K562 (cell line): ENCODE measurements around the gene SLC45A3. TPM values are rescaled to one million over a fixed set of nuclear protein-coding genes. Genes with fewer than 3 reads are reported as not detected.

Experiments
- ASH1L ChIP-seq: fragments of 450-650 bp; IDR thresholded peaks from 2 replicates; pipeline ENCODE4 v1.6.1; 2018; ENCODE audit warnings: borderline replicate concordance, mild to moderate bottlenecking, low read depth; ENCODE audit not compliant: partially characterized antibody
- ATF4 ChIP-seq: fragments of 450-650 bp; formaldehyde crosslinking; IDR thresholded peaks from 2 replicates; pipeline ENCODE4 v1.4.0; 2022; ENCODE audit warnings: mild to moderate bottlenecking, moderate library complexity
- BHLHE40 ChIP-seq: IDR thresholded peaks from 2 replicates; pipeline ENCODE4 v1.6.1; 2011; ENCODE audit warnings: low read length, improper control_type of control experiment
- CCNT2 ChIP-seq: IDR thresholded peaks from 2 replicates; pipeline ENCODE4 v1.6.1; 2011; ENCODE audit warnings: borderline replicate concordance, low read depth, mild to moderate bottlenecking, moderate library complexity, mixed read lengths, low read length; ENCODE audit not compliant: insufficient read length; ENCODE audit errors: extremely low read depth
- DACH1 ChIP-seq: fragments of 450-650 bp; IDR thresholded peaks from 2 replicates; pipeline ENCODE4 v1.6.1; 2018; ENCODE audit not compliant: partially characterized antibody
- ETV1 ChIP-seq: fragments of 450-650 bp; conservative IDR thresholded peaks from 2 replicates; pipeline ENCODE4 v1.6.1; 2016; ENCODE audit warnings: missing genetic modification characterization, control low read depth, low read depth, missing compliant biosample characterization
- MLX ChIP-seq, 2 experiments: fragments of 450-650 bp in 1 of 2; sonication (generic) in 1 of 2; formaldehyde crosslinking; conservative IDR thresholded peaks; 2 replicates each; pipeline versions ENCODE4 v1.4.0 to v1.8.1; 2020 to 2022; ENCODE audit warnings: mild to moderate bottlenecking in 1 of 2, missing genetic modification reagents in 1 of 2
- PHB ChIP-seq: fragments of 250-450 bp; sonication (Bioruptor Pico); IDR thresholded peaks from 2 replicates; pipeline ENCODE4 v1.5.0; 2021
- RCOR1 ChIP-seq, 2 experiments: IDR thresholded peaks; 2 replicates each; pipeline ENCODE4 v1.6.1; 2012; ENCODE audit warnings: low read depth in 2 of 2, low read length in 2 of 2, borderline replicate concordance in 1 of 2, improper control_type of control experiment in 1 of 2
- SMARCA5 ChIP-seq: fragments of 450-650 bp; IDR thresholded peaks from 2 replicates; pipeline ENCODE4 v1.6.1; 2016
- WHSC1 ChIP-seq: IDR thresholded peaks from one replicate; pipeline ENCODE4 v1.6.1; 2012; ENCODE audit warnings: low read length, control low read depth, inconsistent platforms
- ZMIZ1 ChIP-seq, 2 experiments: fragments of 150-350 bp in 1 of 2; IDR thresholded peaks; 2 replicates each; pipeline ENCODE4 v1.6.1; 2012 to 2016; ENCODE audit warnings: low read depth in 2 of 2, low read length in 2 of 2, mild to moderate bottlenecking in 1 of 2, moderate library complexity in 1 of 2
- polyA plus RNA-seq, 8 experiments: library from polyadenylated mRNA; depleted of rRNA in 4 of 8; stranded (reverse) in 5 of 8; unstranded in 3 of 8; fragments of >200 nt; fragmentation: Nextera tagmentation in 2 of 8; fragmentation: Illumina TruSeq in 1 of 8; extraction: Ambion mirVana in 2 of 8; extraction: Trizol in 1 of 8; gene quantifications; 2 replicates each; pipeline versions ENCODE4 v1.2.1 to v1.2.3, GENCODE V29; 2011 to 2014; ENCODE audit warnings: inconsistent platforms in 1 of 8, missing spikeins in 1 of 8
- total RNA-seq, 7 experiments: library from RNA; depleted of rRNA in 6 of 7; stranded (reverse); fragments of >200 nt in 6 of 7; fragmentation: Illumina TruSeq in 2 of 7; extraction: Trizol in 2 of 7; gene quantifications; 2 replicates each; pipeline versions ENCODE4 v1.2.1 to v1.2.3, GENCODE V29; 2011 to 2021; ENCODE audit warnings: low replicate concordance in 1 of 7
- TF ChIP-seq, protein P1 (sequence below), 2 experiments: fragments of 450-650 bp; IDR thresholded peaks; 2 replicates each; pipeline ENCODE4 v1.6.1; 2018; ENCODE audit warnings: mild to moderate bottlenecking in 2 of 2, low read depth in 1 of 2; ENCODE audit not compliant: partially characterized antibody in 2 of 2
- TF ChIP-seq, protein P2 (sequence below): fragments of 450-650 bp; IDR thresholded peaks from 2 replicates; pipeline ENCODE4 v1.6.1; 2014; ENCODE audit warnings: low read depth, mild to moderate bottlenecking, moderate library complexity, borderline replicate concordance

SLC45A3 gene
- total and polyA plus RNA-seq, 9 of the 15 experiments (the other 6 are each of a cell fraction or from before 2014, with no cell fraction given), result 0.06 to 3.3 (median 1.3) TPM

- TF ChIP-seq CCNT2 (peak; percentile 89), ETV1 (peak; percentile 78), BHLHE40 (peak; percentile 71), RCOR1 (IDR thresholded peaks at IDR 0.05; ENCODE audit: borderline replicate concordance in 1 of 2, low read depth in 2 of 2, low read length in 2 of 2) (peak; percentile 18 to 46; a peak in 3 of 4 replicates), PHB (CRISPR knock-in tag) (0 out of 2 replicates have a peak, but pooled peaks have one; percentile 54), ATF4 (CRISPR knock-in tag) (0 out of 2 replicates have a peak, but pooled peaks have one; percentile 33), WHSC1 (no peak), ASH1L (no peak), MLX (CRISPR knock-in tag; conservative IDR thresholded peaks at IDR 0.05) (no peak; a peak in 1 of 4 replicates), ZMIZ1 (IDR thresholded peaks at IDR 0.05; ENCODE audit: low read depth in 2 of 2, low read length in 2 of 2) (peak; percentile 30 to 52; a peak in 1 of 4 replicates), SMARCA5 (no peak), DACH1 (no peak)
- TF ChIP-seq, protein P1, sequence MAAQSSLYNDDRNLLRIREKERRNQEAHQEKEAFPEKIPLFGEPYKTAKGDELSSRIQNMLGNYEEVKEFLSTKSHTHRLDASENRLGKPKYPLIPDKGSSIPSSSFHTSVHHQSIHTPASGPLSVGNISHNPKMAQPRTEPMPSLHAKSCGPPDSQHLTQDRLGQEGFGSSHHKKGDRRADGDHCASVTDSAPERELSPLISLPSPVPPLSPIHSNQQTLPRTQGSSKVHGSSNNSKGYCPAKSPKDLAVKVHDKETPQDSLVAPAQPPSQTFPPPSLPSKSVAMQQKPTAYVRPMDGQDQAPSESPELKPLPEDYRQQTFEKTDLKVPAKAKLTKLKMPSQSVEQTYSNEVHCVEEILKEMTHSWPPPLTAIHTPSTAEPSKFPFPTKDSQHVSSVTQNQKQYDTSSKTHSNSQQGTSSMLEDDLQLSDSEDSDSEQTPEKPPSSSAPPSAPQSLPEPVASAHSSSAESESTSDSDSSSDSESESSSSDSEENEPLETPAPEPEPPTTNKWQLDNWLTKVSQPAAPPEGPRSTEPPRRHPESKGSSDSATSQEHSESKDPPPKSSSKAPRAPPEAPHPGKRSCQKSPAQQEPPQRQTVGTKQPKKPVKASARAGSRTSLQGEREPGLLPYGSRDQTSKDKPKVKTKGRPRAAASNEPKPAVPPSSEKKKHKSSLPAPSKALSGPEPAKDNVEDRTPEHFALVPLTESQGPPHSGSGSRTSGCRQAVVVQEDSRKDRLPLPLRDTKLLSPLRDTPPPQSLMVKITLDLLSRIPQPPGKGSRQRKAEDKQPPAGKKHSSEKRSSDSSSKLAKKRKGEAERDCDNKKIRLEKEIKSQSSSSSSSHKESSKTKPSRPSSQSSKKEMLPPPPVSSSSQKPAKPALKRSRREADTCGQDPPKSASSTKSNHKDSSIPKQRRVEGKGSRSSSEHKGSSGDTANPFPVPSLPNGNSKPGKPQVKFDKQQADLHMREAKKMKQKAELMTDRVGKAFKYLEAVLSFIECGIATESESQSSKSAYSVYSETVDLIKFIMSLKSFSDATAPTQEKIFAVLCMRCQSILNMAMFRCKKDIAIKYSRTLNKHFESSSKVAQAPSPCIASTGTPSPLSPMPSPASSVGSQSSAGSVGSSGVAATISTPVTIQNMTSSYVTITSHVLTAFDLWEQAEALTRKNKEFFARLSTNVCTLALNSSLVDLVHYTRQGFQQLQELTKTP (IDR thresholded peaks at IDR 0.05; ENCODE audit: low read depth in 1 of 2, partially characterized antibody in 2 of 2), result no peak
- TF ChIP-seq, protein P2, sequence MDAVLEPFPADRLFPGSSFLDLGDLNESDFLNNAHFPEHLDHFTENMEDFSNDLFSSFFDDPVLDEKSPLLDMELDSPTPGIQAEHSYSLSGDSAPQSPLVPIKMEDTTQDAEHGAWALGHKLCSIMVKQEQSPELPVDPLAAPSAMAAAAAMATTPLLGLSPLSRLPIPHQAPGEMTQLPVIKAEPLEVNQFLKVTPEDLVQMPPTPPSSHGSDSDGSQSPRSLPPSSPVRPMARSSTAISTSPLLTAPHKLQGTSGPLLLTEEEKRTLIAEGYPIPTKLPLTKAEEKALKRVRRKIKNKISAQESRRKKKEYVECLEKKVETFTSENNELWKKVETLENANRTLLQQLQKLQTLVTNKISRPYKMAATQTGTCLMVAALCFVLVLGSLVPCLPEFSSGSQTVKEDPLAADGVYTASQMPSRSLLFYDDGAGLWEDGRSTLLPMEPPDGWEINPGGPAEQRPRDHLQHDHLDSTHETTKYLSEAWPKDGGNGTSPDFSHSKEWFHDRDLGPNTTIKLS, result peak; percentile 86
Measured at GRCh38 chr1:205631768-205632668, 48.3 kb downstream of the SLC45A3 start, which contains the start of gene ELK4 (continued).
